ENCODE data around the gene OR2J3. TPM values are rescaled to one million over a fixed set of nuclear protein-coding genes. Genes with fewer than 3 reads are reported as not detected.
"Not testable (repeated sequence)": the region's sequence is repeated elsewhere in the genome, so short reads cannot be mapped to it uniquely, and the experiment has no call there.

The OR2J3 gene
- polyA plus RNA-seq (ENCODE audit: insufficient read length) = not detected
- long read RNA-seq, donor 1 = 0 reads
- long read RNA-seq, donor 2 = 0 reads
- long read RNA-seq, donor 3 = 0 reads
- long read RNA-seq, donor 4 = 0 reads
- long read RNA-seq, donor 5 = 0 reads
- long read RNA-seq, donor 6 = 0 reads
- long read RNA-seq, donor 7 = 0 reads
- long read RNA-seq, donor 8 = 0 reads

DNA sequence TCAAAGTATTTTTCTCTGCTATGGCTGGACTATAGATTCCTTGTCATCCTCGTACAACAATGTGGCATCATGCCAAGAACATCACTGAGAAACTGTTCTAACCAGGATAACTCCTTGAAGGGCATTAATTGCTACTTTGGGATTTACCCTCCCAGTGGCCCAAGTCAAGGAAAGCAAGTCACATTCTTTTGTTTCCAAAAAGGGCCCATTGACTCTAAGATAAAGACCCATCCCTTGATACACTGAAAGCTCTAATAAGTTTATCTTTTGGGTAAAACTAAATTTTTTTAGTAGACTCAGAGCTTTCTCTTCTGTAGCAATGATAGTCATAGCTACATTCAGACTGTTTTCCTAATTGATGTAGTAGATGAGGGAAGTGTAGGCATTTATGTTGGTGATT lies at the start of gene OR2J3:
OR2J3 (plus strand) TSS at position 301 of the 400 bp plus-strand sequence. CDS start 3,833 bp downstream, outside the sequence.
- DNase-seq = no peak

DNA sequence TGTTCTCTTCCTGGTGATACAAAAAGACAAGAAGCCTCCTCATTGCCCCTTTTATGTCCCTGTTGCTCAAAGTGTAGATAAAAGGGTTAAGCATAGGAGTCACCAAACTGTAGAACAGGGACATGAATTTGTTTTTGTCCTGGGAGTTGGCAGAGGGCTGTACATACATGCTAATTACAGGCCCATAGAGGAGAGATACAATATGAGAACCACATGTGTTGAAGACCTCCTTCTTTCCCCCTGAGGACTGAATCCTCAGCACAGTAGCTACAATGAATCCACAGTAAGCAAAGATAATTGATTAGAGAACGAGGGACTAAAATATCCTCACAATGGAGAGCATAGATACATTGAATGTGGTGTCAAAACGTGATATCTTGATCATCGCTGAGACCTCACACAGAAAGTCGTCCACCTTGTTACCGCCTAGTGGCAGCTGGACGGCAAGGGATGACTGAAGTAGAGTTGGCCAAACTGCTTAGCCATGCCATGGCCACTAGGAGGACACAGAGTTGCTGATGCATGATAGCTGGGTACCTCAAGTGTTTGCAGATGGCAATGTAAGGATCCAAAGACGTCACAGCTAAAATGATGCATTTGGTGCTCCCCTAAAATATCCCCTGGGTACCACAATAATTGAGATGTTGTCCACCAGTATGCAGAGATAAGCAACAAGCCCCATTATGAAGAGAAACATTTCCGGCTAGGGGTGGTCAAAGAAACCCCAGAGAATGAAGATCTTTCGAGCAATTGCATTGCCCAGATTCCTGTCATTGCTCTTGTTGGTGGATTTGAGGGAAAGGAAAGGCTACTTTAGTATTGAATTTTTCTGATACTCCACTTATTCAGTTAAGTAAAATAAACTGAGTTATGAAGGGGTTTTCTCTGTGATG lies 35.8 kb upstream of the OR2J3 start:
- peak; percentile 1 for DNase-seq

DNA sequence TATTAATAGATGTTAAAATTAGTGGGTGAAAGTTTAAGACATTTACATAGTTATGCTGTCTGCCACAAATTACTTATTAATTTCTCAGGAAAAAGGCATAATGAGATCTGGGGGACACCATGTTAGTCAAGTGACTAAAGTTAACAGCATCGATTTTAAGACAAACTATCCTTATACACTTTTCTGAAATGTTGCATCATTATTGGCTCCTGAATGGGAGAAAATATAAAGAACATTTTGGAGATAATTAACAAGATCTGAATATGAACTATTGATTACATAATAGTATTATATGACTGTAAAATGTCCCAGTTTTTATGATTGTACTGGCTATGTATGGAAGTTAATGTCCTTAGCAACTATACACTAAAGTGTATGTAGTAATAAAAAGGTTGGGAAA lies 28.7 kb upstream of the OR2J3 start:
- DNase-seq = no peak

DNA sequence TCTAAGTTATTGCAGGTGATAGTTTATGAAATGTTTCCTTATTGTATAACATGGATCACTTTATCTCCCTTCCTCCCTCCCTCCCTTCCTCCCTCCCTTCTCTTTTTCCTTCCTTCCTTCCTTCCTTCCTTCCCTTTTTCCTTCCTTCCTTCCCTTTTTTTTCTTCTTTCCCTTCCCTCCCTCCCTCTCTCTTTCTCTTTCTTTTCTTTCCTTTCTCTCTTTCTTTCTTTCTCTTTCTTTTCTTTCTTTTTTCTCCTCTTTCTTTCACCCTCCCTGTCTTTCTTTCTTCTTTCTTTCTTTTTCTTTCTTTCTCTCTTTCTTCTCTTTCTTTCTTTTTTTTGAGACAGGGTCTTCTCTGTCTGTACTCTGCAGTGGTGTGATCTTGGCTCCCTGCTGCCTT lies 26.5 kb upstream of the OR2J3 start:
- no peak for DNase-seq

DNA sequence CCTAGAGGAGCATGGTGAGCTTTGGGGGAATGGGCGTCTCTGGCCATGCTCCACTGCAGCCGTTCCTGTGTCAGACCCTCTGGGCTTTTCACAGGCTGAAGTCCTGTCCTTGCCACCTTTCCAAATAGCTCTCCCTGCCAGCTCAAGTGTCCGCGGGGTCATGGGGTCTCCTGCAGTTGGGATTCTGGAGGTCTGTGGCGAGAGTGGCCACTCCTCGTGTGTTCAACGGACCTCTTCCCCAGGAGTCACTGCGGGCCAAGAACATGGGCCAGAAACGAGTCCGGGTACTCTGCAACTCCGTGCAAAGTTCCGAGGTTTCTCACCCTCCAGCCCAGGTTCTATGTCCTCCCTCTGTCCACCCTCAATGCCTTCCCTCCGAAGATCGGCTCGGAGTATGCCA lies 25.4 kb upstream of the OR2J3 start:
- DNase-seq = no peak

DNA sequence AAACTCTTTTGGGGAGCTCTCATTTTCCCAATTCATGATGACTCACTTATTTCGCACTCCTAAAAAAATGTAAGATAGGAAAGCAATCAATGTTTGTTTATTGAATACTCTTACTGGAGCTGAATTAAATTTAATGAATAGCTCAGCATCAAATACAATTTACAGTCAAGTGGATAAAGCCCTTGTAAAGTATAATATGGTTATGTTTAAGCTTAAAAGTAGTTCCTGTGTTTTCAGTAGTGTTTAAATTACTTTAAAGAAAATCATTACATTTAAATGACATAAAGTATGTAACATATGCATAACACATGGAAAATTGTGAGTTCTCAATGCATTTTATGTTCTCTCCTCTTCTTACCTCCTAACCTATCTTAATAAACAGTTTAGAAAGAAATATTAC lies 20.6 kb upstream of the OR2J3 start, which contains the start of gene OR2B3:
OR2B3 (minus strand) TSS at position 101 of the 400 bp plus-strand sequence; CDS start at position 36, 65 bp downstream.
- no peak for DNase-seq

DNA sequence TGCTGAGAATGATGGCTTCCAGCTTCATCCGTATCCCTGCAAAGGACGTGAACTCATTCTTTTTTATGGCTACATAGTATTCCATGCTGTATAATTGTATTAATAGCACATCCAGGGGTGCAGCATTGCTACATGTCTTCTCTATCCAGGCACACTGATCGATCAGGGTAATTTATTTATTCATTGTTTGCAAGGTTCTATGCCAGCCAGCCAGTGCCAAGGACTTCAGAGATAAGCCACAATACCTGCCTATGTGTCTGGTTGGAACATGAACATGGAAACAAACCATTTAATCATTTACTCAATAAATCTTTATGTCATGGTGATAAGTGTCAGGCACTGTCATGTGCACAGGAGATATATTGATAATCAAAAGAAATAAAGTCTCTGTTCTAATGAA lies 14.9 kb upstream of the OR2J3 start:
- DNase-seq = no peak

DNA sequence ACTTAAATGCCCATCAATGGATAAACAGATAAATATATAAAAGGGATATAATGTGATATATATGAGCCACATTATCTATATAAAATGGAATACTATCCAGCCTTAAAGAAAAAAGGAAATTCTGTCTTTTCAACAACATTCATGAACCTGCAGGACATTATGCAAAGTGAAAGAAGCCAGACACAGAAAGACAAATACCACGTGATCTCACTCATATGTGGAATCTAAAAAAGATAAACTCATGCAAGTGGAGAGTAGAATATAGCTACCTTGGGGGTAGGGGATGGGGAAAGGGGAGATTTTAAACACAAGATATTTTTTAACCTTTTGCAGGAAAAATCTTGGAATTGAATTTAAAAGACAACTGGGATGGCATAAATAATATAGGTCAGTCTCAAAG lies 10.1 kb upstream of the OR2J3 start:
- no peak for DNase-seq

DNA sequence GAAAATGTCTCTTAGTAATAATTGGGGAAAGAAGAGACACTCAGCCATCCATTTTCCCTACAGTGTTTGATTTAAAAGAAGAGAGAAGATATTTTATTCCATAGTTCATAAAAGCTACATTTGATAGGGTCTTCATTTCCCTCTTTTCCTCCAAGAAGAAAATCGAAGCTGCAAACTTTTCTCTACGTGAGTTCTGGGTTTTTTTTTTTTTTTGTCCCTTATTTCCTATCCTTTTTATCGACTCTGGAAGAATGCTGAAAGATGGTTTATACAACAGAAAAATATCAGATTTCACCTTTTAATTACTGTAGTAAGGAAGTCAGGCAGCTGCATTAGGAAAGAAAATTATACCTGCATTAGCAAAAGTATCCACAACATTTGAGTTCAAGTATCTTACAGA lies 8.7 kb upstream of the OR2J3 start, which contains the start of gene OR2J1:
OR2J1 (plus strand) TSS at position 301 of the 400 bp plus-strand sequence. CDS start 1,453 bp downstream, outside the sequence.
- DNase-seq = no peak

DNA sequence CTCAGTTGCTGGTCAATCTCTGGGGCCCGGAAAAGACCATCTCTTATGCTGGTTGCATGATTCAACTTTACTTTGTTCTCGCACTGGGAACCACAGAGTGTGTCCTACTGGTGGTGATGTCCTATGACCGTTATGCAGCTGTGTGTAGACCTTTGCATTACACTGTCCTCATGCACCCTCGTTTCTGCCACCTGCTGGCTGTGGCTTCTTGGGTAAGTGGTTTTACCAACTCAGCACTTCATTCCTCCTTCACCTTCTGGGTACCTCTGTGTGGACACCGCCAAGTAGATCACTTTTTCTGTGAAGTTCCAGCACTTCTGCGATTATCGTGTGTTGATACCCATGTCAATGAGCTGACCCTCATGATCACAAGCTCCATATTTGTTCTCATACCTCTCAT lies 4.3 kb downstream of the OR2J3 start:
- DNase-seq = no peak

DNA sequence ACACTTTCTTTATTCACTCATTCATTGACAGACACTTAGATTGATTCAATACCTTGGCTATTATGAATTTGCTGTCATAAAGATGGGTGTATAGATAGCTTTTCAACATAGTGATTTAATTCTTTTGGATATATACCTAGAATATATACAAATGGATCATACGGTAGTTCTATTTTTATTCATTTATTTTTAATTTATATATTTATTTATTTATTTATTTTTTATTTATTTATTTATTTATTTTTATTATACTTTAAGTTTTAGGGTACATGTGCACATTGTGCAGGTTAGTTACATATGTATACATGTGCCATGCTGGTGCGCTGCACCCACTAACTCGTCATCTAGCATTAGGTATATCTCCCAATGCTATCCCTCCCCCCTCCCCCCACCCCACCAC lies 7.1 kb downstream of the OR2J3 start:
- not testable (repeated sequence) for DNase-seq

DNA sequence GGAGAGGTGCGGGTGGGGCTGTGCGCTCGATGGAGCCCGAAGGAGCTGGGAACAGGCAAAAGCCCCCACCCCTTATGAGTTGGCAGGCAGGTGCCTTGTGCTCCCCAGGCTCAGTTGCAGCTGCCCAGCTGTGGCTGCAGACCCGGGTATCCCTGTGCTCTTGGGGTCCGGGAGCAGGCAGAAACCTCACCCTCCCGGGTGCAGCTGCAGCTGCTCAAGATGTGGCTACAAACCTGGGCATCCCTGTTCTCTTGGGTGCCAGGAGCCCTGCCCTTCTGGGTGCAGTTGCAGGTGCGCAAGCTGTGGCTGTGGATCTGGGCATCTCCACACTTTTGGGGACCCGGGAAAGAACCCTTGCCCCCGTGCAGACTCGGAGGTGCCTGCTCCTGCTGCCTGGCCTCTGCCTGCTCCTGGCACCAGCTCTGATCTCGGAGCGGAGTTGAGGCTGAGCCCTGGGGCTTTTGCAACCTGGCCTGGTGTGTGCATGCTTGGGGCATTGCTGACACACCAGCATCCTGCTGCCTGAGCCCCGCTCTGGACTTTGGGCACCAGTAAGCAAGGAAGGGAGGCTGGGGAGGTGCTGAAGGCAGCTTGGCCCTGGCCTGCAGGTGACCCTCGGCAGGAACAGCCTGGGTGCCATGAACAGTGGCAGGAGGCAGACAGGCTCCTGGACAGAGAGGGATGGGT lies 21.6 kb downstream of the OR2J3 start:
- DNase-seq = no peak

DNA sequence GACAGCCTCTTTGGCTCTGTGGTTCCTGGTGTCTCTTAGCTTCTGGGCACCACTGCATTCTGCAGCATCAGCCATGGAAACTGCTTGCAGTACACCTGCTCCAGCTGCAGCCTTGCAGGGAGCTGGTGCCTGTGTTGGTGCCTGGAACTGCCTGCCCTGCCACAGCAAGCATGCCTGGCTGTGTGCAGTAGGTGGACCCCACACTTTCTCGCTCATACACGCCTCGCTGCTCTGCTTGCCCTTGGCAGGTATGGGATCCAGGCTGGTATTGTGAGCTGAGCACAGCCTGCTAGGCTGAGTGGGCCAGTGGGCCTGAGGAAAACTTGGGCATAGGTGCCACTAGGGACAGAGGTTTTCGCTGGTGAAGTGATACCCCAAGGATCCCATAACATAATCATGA lies 22.8 kb downstream of the OR2J3 start:
- DNase-seq = no peak

DNA sequence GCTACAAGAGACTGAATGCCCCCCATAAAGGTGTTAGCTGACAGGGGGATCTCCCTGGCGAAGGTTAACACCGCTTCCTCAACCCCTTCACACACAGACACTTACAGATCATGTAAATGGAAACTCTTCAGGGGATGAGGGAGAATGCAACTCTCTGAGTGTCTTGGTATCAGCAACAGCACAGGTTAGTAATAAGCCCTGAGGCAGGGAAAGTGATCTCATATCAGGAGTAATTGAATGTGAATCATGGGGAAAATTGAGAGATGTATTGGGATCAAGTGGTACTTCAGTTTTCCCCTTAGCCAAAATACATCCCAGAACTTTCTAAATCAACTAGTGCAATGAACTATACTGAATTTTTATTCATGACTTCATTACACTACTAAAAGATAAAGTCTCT lies 23.8 kb downstream of the OR2J3 start:
- DNase-seq = no peak

DNA sequence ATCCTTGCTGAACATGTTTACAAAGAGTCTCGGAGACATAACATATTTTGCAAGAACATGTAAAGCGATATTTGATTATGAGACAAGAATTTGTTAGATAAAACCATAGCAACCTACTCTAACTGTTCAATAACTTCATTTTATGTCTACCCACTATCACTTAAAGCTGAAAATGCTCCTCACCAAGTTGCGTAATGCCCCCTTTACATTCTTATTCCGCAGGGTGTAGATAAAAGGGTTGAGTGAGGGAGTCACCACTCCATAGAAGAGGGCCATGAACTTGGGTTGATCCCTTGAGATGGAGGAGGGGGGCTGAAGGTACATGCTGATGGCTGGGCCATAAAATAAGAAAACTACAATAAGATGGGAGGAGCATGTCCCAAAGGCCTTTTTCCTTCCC lies 29.9 kb downstream of the OR2J3 start:
- no peak for DNase-seq

DNA sequence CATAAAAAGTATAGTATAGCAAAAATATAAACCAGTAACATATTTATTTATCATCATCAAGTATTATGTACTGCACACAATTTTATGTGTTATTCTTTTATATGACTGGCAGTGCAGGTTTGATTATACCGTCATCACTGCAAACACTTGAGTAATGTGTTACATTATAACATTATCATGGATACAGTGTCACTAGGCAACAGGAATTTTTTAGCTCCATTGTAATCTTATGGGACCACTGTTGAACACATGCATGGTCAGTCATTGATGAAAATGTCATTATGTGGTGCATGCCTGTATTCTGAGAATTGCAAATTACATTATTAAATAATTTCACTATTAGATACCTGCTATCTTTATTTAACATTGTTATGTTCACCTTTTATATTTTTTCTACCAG lies 33.7 kb downstream of the OR2J3 start:
- no peak for DNase-seq

DNA sequence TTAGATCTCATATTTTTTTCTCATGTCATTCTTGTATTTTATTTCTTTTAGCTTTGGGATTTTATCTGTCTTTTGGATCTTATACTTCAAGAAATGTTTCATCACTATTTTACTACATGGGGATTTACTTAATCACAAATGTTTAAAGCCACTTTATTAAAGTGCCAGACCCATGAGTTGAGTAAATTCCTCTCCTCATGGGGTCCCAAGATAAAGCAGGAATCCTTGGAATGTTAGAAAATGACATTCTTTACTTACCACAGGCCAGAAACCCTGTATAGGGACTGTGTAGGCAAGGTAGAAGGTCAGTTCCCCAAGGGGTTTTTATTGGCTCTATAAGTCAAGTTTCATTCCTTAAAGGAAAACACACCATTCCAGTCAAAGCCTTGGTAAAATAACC lies 34.5 kb downstream of the OR2J3 start:
- DNase-seq = no peak

DNA sequence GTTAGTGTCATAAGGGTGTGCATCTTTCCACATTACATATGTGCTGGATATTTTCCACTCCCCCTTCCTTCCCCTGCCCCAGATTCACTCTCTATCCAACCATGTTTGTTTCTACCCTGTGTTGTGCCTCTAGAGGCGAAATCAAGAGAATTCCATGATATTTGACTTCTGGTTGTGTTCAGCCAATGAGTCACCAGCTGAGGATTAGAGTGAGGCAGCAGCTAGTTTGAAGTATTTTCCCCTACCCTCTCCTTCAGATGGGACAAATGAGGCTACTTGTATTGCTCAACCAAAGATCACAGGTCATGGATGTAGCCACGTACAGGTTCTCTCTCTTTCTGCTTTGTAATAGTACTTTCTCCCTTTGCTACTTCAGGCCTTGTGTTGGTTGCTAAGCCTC lies 38.3 kb downstream of the OR2J3 start:
- no peak for DNase-seq

DNA sequence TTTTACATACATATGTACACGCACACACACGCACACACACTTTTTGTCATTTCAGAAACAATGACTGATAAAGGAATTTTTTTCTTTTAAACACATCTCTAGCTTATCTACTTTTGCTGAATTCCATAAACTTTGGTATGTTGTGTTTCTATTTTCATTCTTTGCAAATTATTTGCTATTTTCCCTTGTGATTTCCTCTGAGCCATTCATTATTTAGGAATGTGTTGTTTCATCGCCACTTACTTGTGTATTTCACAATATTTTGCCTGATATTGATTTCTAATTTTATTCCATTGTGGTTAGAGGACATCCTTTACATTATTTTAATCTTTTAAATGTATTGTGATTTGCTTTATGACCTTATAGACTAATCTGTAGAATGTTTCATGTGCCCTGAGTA lies 39.2 kb downstream of the OR2J3 start:
- DNase-seq = no peak

DNA sequence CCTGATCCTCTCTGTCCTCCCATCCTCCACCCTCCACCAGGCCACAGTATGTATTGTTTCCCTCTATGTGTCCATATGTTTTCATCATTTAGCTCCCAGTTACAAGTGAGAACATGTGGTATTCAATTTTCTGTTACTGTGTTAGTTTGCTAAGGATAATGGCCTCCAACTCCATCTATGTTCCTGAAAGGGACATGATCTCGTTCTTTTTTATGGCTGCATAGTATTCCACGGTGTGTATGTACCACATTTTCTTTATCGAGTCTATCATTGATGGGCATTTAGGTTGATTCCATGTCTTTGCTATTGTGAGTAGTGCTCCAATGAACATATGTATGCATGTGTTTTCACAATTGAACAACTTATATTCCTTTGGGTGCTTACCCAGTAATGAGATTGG lies 41.6 kb downstream of the OR2J3 start:
- not testable (repeated sequence) for DNase-seq

DNA sequence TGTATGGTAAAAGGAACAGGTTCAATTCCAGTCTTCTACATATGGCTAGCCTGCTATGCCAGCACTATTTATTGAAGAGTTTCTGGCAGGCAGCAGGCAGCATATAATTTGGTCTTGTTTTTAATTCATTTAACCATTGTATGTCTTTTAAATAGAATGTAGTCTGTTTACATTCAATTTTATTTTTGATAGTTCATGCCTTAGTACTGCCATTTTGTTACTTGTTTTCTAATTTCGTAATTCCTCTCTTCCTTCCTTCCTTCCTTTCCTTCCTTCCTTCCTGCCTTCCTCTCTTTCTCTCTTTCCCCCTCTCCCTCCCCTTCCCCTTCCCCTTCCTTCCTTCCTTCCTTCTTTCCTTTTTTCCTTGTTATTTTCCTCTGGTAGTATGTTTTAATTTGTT lies 45.2 kb downstream of the OR2J3 start:
- no peak for DNase-seq

DNA sequence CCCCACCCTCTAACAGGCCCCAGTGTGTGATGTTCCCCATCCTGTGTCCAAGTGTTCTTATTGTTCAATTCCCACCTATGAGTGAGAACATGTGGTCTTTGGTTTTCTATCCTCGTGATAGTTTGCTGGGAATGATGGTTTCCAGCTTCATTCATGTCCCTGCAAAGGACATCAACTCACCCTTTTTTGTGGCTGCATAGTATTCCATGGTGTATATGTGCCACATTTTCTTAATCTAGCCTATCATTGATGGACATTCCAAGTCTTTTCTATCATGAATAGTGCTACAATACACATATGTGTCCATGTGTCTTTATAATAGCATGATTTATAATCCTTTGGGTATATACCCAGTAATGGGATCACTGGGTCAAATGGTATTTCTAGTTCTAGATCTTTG lies 47.3 kb downstream of the OR2J3 start:
- not testable (repeated sequence) for DNase-seq

DNA sequence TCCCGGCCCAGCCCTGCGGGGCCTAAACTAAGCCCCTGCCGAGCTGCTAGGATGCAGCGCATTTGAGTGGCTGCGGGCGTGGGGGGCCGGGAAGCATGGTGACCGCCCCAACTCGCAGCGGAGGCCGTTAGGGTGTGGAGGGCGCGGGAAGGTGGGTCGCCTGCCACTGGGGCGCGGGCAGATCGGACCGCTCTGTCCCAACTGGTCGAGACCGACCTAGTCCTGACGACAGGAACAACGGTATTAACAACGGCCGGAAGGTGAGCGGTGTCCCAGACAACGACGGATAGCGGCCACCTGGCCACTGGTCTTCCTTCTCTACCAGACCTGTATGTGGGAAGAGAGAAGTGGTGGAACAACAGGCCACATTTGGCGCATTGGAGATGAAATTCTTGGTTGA lies 52.1 kb downstream of the OR2J3 start:
- not testable (repeated sequence) for DNase-seq

Data from left kidney (tissue), 8 donors.